G401.6 (cell line): ENCODE data around the gene LPAR2.
"Not testable (repeated sequence)": the region's sequence is repeated elsewhere in the genome, so short reads cannot be mapped to it uniquely, and the experiment has no call there.

Experiments
- FAIRE-seq: peaks from 2 replicates; lab custom pipeline; 2012; peaks lifted over from hg19 to GRCh38; lab: Jason Lieb, UNC

Gene LPAR2

GRCh38 chr19:19630426-19630825, 2.4 kb upstream of the LPAR2 start:
- FAIRE-seq, result no peak

GRCh38 chr19:19630062-19630414, 2.0 kb upstream of the LPAR2 start:
- FAIRE-seq, result no peak

- no peak for FAIRE-seq
Measured at GRCh38 chr19:19628501-19629134, 598 bp upstream of the LPAR2 start.

- FAIRE-seq, result no peak
Measured at GRCh38 chr19:19626516-19627472, 1.2 kb downstream of the LPAR2 start.

- FAIRE-seq, result no peak
Measured at GRCh38 chr19:19624032-19624570, 3.9 kb downstream of the LPAR2 start.

- FAIRE-seq, result no peak
Measured at GRCh38 chr19:19623383-19623782, 4.6 kb downstream of the LPAR2 start.

- no peak for FAIRE-seq
Measured at GRCh38 chr19:19619849-19620210, 8.2 kb downstream of the LPAR2 start.

GRCh38 chr19:19619181-19619848, 8.7 kb downstream of the LPAR2 start:
- no peak for FAIRE-seq

- FAIRE-seq, result peak; percentile 89
Measured at GRCh38 chr19:19618219-19619051, 9.6 kb downstream of the LPAR2 start, which contains the start of gene PBX4. PBX4 (minus strand) TSS chr19:19618687; CDS start chr19:19618629, 58 bp downstream.

- FAIRE-seq, result no peak
Measured at GRCh38 chr19:19615086-19615485, 12.9 kb downstream of the LPAR2 start.

GRCh38 chr19:19613506-19613905, 14.5 kb downstream of the LPAR2 start:
- FAIRE-seq, result no peak

GRCh38 chr19:19610376-19611202, 17.4 kb downstream of the LPAR2 start:
- no peak for FAIRE-seq

GRCh38 chr19:19606686-19607085, 21.3 kb downstream of the LPAR2 start:
- not testable (repeated sequence) for FAIRE-seq

GRCh38 chr19:19606021-19606420, 22.0 kb downstream of the LPAR2 start:
- FAIRE-seq, result no peak

- no peak for FAIRE-seq
Measured at GRCh38 chr19:19602713-19603324, 25.2 kb downstream of the LPAR2 start.

- FAIRE-seq, result no peak
Measured at GRCh38 chr19:19602136-19602712, 25.8 kb downstream of the LPAR2 start.

- no peak for FAIRE-seq
Measured at GRCh38 chr19:19600793-19601330, 27.2 kb downstream of the LPAR2 start.

- FAIRE-seq, result not testable (repeated sequence)
Measured at GRCh38 chr19:19598728-19599451, 29.1 kb downstream of the LPAR2 start.

- no peak for FAIRE-seq
Measured at GRCh38 chr19:19597809-19598306, 30.2 kb downstream of the LPAR2 start.
